SU-DHL-6 (cell line): ENCODE data around the gene TMSB4X.

Experiments
- EZH2phosphoT487 ChIP-seq: fragments of 200-600 bp; sonication (generic), shearing (Covaris generic); conservative IDR thresholded peaks from 2 replicates; pipeline ENCODE4 v1.6.1; 2018; ENCODE audit warnings: mild to moderate bottlenecking, antibody characterized with exemption, low read length, moderate library complexity, mixed read lengths
- TF ChIP-seq, protein P1 (sequence below): fragments of 200-600 bp; sonication (generic); IDR thresholded peaks from one replicate; pipeline ENCODE4 v1.5.1; 2017; ENCODE audit warnings: antibody characterized with exemption, mild to moderate bottlenecking, low read length, moderate library complexity; ENCODE audit not compliant: insufficient read depth, poor library complexity, severe bottlenecking

- TF ChIP-seq, protein P1, sequence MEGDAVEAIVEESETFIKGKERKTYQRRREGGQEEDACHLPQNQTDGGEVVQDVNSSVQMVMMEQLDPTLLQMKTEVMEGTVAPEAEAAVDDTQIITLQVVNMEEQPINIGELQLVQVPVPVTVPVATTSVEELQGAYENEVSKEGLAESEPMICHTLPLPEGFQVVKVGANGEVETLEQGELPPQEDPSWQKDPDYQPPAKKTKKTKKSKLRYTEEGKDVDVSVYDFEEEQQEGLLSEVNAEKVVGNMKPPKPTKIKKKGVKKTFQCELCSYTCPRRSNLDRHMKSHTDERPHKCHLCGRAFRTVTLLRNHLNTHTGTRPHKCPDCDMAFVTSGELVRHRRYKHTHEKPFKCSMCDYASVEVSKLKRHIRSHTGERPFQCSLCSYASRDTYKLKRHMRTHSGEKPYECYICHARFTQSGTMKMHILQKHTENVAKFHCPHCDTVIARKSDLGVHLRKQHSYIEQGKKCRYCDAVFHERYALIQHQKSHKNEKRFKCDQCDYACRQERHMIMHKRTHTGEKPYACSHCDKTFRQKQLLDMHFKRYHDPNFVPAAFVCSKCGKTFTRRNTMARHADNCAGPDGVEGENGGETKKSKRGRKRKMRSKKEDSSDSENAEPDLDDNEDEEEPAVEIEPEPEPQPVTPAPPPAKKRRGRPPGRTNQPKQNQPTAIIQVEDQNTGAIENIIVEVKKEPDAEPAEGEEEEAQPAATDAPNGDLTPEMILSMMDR, result no peak
- TF ChIP-seq EZH2phosphoT487, result no peak
Observed at GRCh38 chrX:12992544-12993118, 17.7 kb downstream of the TMSB4X start.
